WTC11 (cell line): ENCODE measurements around the gene KRTCAP2.
"Not testable (repeated sequence)": the region's sequence is repeated elsewhere in the genome, so short reads cannot be mapped to it uniquely, and the experiment has no call there.

Experiments
- CTCF ChIP-seq: fragments of 200-600 bp; IDR thresholded peaks from 2 replicates; pipeline ENCODE4 v1.8.0; 2022; ENCODE audit warnings: antibody characterized with exemption
- ELF4 ChIP-seq: sonication (generic); formaldehyde crosslinking; IDR thresholded peaks from 2 replicates; pipeline ENCODE4 v1.8.1; 2022; ENCODE audit warnings: low read depth, mild to moderate bottlenecking, moderate library complexity, missing genetic modification reagents
- HMGXB4 ChIP-seq: sonication (generic); formaldehyde crosslinking; IDR thresholded peaks from 2 replicates; pipeline ENCODE4 v1.8.1; 2023; ENCODE audit warnings: mild to moderate bottlenecking, moderate library complexity, missing genetic modification reagents
- NFYB ChIP-seq: sonication (generic); formaldehyde crosslinking; conservative IDR thresholded peaks from 2 replicates; pipeline ENCODE4 v1.8.0; 2022; ENCODE audit warnings: low read depth, missing genetic modification reagents

- TF ChIP-seq HMGXB4 (CRISPR knock-in tag); CTCF; NFYB (CRISPR knock-in tag); ELF4 (CRISPR knock-in tag): not testable (repeated sequence)
Observed at GRCh38 chr1:155193991-155194240, 20.8 kb upstream of the KRTCAP2 start.
